ENCODE data around the gene BMAL2.

BMAL2 gene

GRCh38 chr12:27334042-27334720 lies 1.5 kb downstream of the BMAL2 start:
- peaks cover 32% of the 10 kb centered on the region for H3K4me1 ChIP-seq (ENCODE audit: low read length)
- no peaks in the 10 kb centered on the region for H3K36me3 ChIP-seq (replicated peaks; ENCODE audit: insufficient read depth, low read length)
- H3K27ac ChIP-seq (ENCODE audit: low read length) = no peak overlapping the region
- peaks cover 56% of the 10 kb centered on the region for H3K79me2 ChIP-seq (ENCODE audit: low read length)
- H2AFZ ChIP-seq (ENCODE audit: low read length) = peak overlapping the region; percentile 76
- H3K4me2 ChIP-seq (ENCODE audit: low read depth, low read length) = peak overlapping the region; percentile 87
- no peaks in the 10 kb centered on the region for H3K9me3 ChIP-seq (replicated peaks; ENCODE audit: insufficient read depth, low read length)
- no peaks in the 10 kb centered on the region for H3K9me2 ChIP-seq (replicated peaks; ENCODE audit: insufficient read depth, low read length)
- H3K9ac ChIP-seq (ENCODE audit: low read length) = peak overlapping the region; percentile 68; the same call in 1 of the 2 replicates
- no peaks in the 10 kb centered on the region; the same call in 1 of the 2 replicates for H4K20me1 ChIP-seq (ENCODE audit: insufficient read depth, low read length)
- H3K4me3 ChIP-seq (ENCODE audit: low read length) = peak overlapping the region; percentile 93
- H3F3A ChIP-seq (ENCODE audit: insufficient read depth, low read length) = peaks cover 28% of the 10 kb centered on the region
- no peak for TF ChIP-seq CTCF (IDR thresholded peaks at IDR 0.05; ENCODE audit: low read length)
- no peak for TF ChIP-seq EZH2 (optimal IDR thresholded peaks at IDR 0.05; ENCODE audit: low read depth, low read length)
- no peak for TF ChIP-seq EZH2phosphoT487 (IDR thresholded peaks at IDR 0.05; ENCODE audit: low read length)
- peak; percentile 15 for DNase-seq
- H3K27me3 ChIP-seq (replicated peaks; ENCODE audit: insufficient read depth, low read length) = no peaks in the 10 kb centered on the region

- Histone ChIP-seq H3K36me3 (replicated peaks; ENCODE audit: insufficient read depth, low read length) (no peaks in the 10 kb centered on the region), H3K4me1 (ENCODE audit: low read length) (peaks cover 32% of the 10 kb centered on the region), H3K27me3 (replicated peaks; ENCODE audit: insufficient read depth, low read length) (no peaks in the 10 kb centered on the region), H3K9me3 (replicated peaks; ENCODE audit: insufficient read depth, low read length) (no peaks in the 10 kb centered on the region), H3K4me3 (ENCODE audit: low read length) (no peak overlapping the region), H3K27ac (ENCODE audit: low read length) (no peak overlapping the region), H3K9me2 (replicated peaks; ENCODE audit: insufficient read depth, low read length) (no peaks in the 10 kb centered on the region), H3F3A (ENCODE audit: insufficient read depth, low read length) (peaks cover 28% of the 10 kb centered on the region), H3K4me2 (ENCODE audit: low read depth, low read length) (peak overlapping the region; percentile 87; the same call in 1 of the 2 replicates), H3K9ac (ENCODE audit: low read length) (no peak overlapping the region), H2AFZ (ENCODE audit: low read length) (no peak overlapping the region), H3K79me2 (ENCODE audit: low read length) (peaks cover 61% of the 10 kb centered on the region), H4K20me1 (ENCODE audit: insufficient read depth, low read length) (no peaks in the 10 kb centered on the region; the same call in 1 of the 2 replicates)
- DNase-seq = no peak
- TF ChIP-seq EZH2phosphoT487 (IDR thresholded peaks at IDR 0.05; ENCODE audit: low read length) (no peak), CTCF (IDR thresholded peaks at IDR 0.05; ENCODE audit: low read length) (no peak), EZH2 (optimal IDR thresholded peaks at IDR 0.05; ENCODE audit: low read depth, low read length) (no peak)
Measured at GRCh38 chr12:27334721-27335082, 2.1 kb downstream of the BMAL2 start.

GRCh38 chr12:27335364-27336281 lies 3.0 kb downstream of the BMAL2 start:
- TF ChIP-seq EZH2phosphoT487 (IDR thresholded peaks at IDR 0.05; ENCODE audit: low read length) = no peak
- no peak for TF ChIP-seq CTCF (IDR thresholded peaks at IDR 0.05; ENCODE audit: low read length)
- no peak for TF ChIP-seq EZH2 (optimal IDR thresholded peaks at IDR 0.05; ENCODE audit: low read depth, low read length)
- H3K79me2 ChIP-seq (ENCODE audit: low read length) = peaks cover 70% of the 10 kb centered on the region
- H3K9me2 ChIP-seq (replicated peaks; ENCODE audit: insufficient read depth, low read length) = no peaks in the 10 kb centered on the region
- H4K20me1 ChIP-seq (ENCODE audit: insufficient read depth, low read length) = no peaks in the 10 kb centered on the region; the same call in 1 of the 2 replicates
- no peak overlapping the region for H3K9ac ChIP-seq (ENCODE audit: low read length)
- no peak for DNase-seq
- no peak overlapping the region for H3K4me2 ChIP-seq (ENCODE audit: low read depth, low read length)
- H3K36me3 ChIP-seq (replicated peaks; ENCODE audit: insufficient read depth, low read length) = no peaks in the 10 kb centered on the region
- no peak overlapping the region for H3K4me3 ChIP-seq (ENCODE audit: low read length)
- H3K9me3 ChIP-seq (replicated peaks; ENCODE audit: insufficient read depth, low read length) = no peaks in the 10 kb centered on the region
- no peaks in the 10 kb centered on the region for H3K27me3 ChIP-seq (replicated peaks; ENCODE audit: insufficient read depth, low read length)
- peaks cover 29% of the 10 kb centered on the region for H3K4me1 ChIP-seq (ENCODE audit: low read length)
- H3F3A ChIP-seq (ENCODE audit: insufficient read depth, low read length) = peaks cover 25% of the 10 kb centered on the region
- no peak overlapping the region for H3K27ac ChIP-seq (ENCODE audit: low read length)
- H2AFZ ChIP-seq (ENCODE audit: low read length) = no peak overlapping the region

All from MM.1S (cell line).